VCaP (cell line): Measurements from ENCODE around the gene OPRD1.

Experiments used
- H3K27ac ChIP-seq: fragments of 450-650 bp; 2 replicates; pipeline ENCODE4 v1.5.1; 2017
- TF ChIP-seq, protein P1 (sequence below): fragments of 450-650 bp; conservative IDR thresholded peaks from 2 replicates; pipeline ENCODE4 v1.5.1; 2017; ENCODE audit warnings: mild to moderate bottlenecking, moderate library complexity

Gene OPRD1

DNA sequence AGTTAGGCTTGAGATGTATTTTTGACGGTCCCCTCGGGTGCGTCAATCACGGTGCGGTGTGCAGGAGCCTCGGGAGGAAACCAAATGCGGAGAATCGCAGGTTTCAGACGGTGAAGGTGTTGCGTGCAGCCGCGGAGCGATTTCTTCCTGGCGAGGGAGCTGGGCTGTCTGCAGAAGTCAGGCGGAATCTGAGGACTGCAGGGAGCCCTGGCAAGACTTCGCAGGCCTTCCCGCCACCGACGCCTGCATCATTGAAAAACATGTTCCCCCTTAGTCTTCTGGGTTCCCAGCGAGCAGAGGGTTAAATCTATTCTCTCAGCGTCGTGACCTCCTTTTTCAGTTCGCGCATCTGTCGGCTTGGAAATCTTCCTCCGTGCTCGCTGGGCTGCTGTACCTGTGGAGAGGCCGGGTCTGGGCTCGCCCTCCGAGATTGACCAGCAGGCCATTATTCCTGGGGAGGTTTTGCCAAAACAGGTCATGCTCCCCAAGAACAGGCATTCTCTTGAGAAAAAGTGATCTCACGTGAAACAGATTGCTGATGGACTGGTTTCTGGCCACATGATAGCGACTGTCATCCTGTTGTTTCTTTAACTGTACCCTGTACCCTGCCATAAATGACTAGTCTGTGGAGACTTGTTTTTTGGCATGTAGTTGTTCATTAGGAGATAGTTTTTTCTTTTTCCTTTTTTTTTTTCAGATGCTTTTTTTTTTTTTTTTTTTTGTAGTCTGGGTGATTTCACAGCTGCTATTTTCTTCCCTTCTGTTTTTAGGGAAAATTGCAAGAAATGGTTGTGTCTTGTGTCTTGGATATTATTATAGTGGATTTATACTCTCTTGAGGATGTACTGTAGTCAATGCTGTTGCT lies 103.3 kb downstream of the OPRD1 start:
- TF ChIP-seq, protein P1, sequence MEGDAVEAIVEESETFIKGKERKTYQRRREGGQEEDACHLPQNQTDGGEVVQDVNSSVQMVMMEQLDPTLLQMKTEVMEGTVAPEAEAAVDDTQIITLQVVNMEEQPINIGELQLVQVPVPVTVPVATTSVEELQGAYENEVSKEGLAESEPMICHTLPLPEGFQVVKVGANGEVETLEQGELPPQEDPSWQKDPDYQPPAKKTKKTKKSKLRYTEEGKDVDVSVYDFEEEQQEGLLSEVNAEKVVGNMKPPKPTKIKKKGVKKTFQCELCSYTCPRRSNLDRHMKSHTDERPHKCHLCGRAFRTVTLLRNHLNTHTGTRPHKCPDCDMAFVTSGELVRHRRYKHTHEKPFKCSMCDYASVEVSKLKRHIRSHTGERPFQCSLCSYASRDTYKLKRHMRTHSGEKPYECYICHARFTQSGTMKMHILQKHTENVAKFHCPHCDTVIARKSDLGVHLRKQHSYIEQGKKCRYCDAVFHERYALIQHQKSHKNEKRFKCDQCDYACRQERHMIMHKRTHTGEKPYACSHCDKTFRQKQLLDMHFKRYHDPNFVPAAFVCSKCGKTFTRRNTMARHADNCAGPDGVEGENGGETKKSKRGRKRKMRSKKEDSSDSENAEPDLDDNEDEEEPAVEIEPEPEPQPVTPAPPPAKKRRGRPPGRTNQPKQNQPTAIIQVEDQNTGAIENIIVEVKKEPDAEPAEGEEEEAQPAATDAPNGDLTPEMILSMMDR, result no peak
- H3K27ac ChIP-seq, result peak overlapping the region; percentile 88

DNA sequence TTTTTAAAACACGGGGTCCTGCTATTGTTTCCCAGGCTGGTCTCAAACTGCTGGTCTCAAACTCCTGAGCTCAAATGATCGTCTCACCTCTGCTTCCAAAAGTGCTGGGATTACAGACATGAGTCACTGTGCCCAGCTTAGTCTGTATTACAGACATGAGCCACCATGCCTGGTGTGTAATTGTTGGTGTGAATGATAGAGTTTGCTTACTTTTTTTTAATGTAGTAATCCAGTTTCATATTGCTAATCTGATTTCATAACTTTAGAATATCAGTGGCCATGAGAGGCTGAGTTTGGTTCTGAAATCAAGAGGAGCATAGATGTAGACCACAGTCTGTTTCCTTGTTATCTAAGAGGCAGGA lies 105.8 kb downstream of the OPRD1 start:
- no peak overlapping the region; the same call in 1 of the 2 replicates for H3K27ac ChIP-seq
- TF ChIP-seq, protein P1, result no peak
